ENCODE data around the gene CFAP299.

CFAP299 gene

DNA sequence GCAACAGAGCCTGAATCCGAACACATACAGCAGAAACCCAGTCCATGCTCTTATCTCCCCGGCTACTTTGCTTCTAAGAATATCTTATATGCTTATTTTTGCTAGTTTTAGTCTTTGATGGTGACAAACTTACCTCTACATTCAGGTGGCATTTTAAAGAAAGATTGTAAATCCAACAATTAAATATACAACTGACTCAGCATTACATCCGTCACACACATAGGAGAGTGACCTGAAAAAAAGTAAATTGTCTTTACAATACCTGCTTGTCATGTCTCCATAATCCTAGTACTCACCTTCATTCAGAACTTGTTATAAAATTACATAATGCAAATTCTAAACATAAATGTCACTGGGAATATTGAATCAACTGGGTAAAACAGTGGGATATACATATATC lies 664.4 kb downstream of the CFAP299 start:
- Histone ChIP-seq H3K9me3 (replicated peaks; ENCODE audit: insufficient read depth, low read length) (no peaks in the 10 kb centered on the region), H3K36me3 (replicated peaks; ENCODE audit: insufficient read depth, low read length) (no peaks in the 10 kb centered on the region), H4K20me1 (ENCODE audit: insufficient read depth, low read length) (no peaks in the 10 kb centered on the region), H3K9me2 (replicated peaks; ENCODE audit: insufficient read depth, low read length) (no peaks in the 10 kb centered on the region), H3K9ac (ENCODE audit: low read length) (no peak overlapping the region), H3K4me2 (ENCODE audit: low read depth, low read length) (no peak overlapping the region), H2AFZ (ENCODE audit: low read length) (no peak overlapping the region), H3K4me1 (ENCODE audit: low read length) (no peaks in the 10 kb centered on the region), H3F3A (ENCODE audit: insufficient read depth, low read length) (no peaks in the 10 kb centered on the region), H3K27me3 (replicated peaks; ENCODE audit: insufficient read depth, low read length) (no peaks in the 10 kb centered on the region), H3K79me2 (ENCODE audit: low read length) (no peaks in the 10 kb centered on the region), H3K4me3 (ENCODE audit: low read length) (no peak overlapping the region), H3K27ac (ENCODE audit: low read length) (no peak overlapping the region)
- no peak for DNase-seq
- TF ChIP-seq EZH2 (optimal IDR thresholded peaks at IDR 0.05; ENCODE audit: low read depth, low read length) (no peak), EZH2phosphoT487 (IDR thresholded peaks at IDR 0.05; ENCODE audit: low read length) (no peak), CTCF (IDR thresholded peaks at IDR 0.05; ENCODE audit: low read length) (no peak)

- Histone ChIP-seq H3K9me2 (replicated peaks; ENCODE audit: insufficient read depth, low read length) (no peaks in the 10 kb centered on the region), H3K9ac (ENCODE audit: low read length) (no peak overlapping the region), H3K4me2 (ENCODE audit: low read depth, low read length) (no peak overlapping the region), H3K4me1 (ENCODE audit: low read length) (no peaks in the 10 kb centered on the region), H3K36me3 (replicated peaks; ENCODE audit: insufficient read depth, low read length) (no peaks in the 10 kb centered on the region), H3K9me3 (replicated peaks; ENCODE audit: insufficient read depth, low read length) (no peaks in the 10 kb centered on the region), H3K27me3 (replicated peaks; ENCODE audit: insufficient read depth, low read length) (no peaks in the 10 kb centered on the region), H3F3A (ENCODE audit: insufficient read depth, low read length) (no peaks in the 10 kb centered on the region), H3K27ac (ENCODE audit: low read length) (no peak overlapping the region), H3K4me3 (ENCODE audit: low read length) (no peak overlapping the region), H2AFZ (ENCODE audit: low read length) (no peak overlapping the region), H3K79me2 (ENCODE audit: low read length) (no peaks in the 10 kb centered on the region), H4K20me1 (ENCODE audit: insufficient read depth, low read length) (no peaks in the 10 kb centered on the region)
- TF ChIP-seq CTCF (IDR thresholded peaks at IDR 0.05; ENCODE audit: low read length) (no peak), EZH2phosphoT487 (IDR thresholded peaks at IDR 0.05; ENCODE audit: low read length) (no peak), EZH2 (optimal IDR thresholded peaks at IDR 0.05; ENCODE audit: low read depth, low read length) (no peak)
- no peak for DNase-seq
These were observed 668.1 kb downstream of the CFAP299 start for GRCh38 chr4:81003597-81004111.

DNA sequence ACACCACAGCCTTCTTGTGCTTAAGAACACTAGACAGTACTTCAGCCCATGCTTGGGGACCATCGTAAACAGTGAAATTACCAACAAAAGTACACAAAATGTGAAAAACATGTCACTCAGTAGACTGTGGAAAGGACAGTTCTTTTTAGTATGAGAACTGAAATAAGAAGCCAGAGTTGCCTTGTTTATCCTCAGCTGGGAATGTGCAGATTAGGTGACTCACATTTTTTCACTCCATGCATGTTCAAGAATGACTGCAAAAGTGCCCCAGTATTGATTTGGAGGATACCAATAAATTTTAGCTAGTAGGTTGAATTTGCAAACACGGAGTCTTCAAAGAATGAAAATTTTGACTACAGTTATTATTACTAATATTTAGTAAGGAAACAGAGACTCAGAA lies 671.9 kb downstream of the CFAP299 start:
- no peaks in the 10 kb centered on the region for H3K9me2 ChIP-seq (replicated peaks; ENCODE audit: insufficient read depth, low read length)

More for the DNA sequence above, 671.9 kb downstream of the CFAP299 start:
- Histone ChIP-seq H3K9me3 (replicated peaks; ENCODE audit: insufficient read depth, low read length) (no peaks in the 10 kb centered on the region), H3K4me1 (ENCODE audit: low read length) (no peaks in the 10 kb centered on the region), H3K4me2 (ENCODE audit: low read depth, low read length) (no peak overlapping the region), H3K79me2 (ENCODE audit: low read length) (no peaks in the 10 kb centered on the region), H3F3A (ENCODE audit: insufficient read depth, low read length) (no peaks in the 10 kb centered on the region), H3K27me3 (replicated peaks; ENCODE audit: insufficient read depth, low read length) (no peaks in the 10 kb centered on the region), H4K20me1 (ENCODE audit: insufficient read depth, low read length) (no peaks in the 10 kb centered on the region), H3K36me3 (replicated peaks; ENCODE audit: insufficient read depth, low read length) (no peaks in the 10 kb centered on the region), H3K4me3 (ENCODE audit: low read length) (no peak overlapping the region), H3K27ac (ENCODE audit: low read length) (no peak overlapping the region), H2AFZ (ENCODE audit: low read length) (no peak overlapping the region), H3K9ac (ENCODE audit: low read length) (no peak overlapping the region)
- no peak for DNase-seq
- TF ChIP-seq EZH2phosphoT487 (IDR thresholded peaks at IDR 0.05; ENCODE audit: low read length) = no peak
- no peak for TF ChIP-seq EZH2 (optimal IDR thresholded peaks at IDR 0.05; ENCODE audit: low read depth, low read length)
- TF ChIP-seq CTCF (IDR thresholded peaks at IDR 0.05; ENCODE audit: low read length) = no peak

Data from MM.1S (cell line).